HG02970 (cell line): ENCODE measurements around the gene EXOSC1.
"Not testable (repeated sequence)": the region's sequence is repeated elsewhere in the genome, so short reads cannot be mapped to it uniquely, and the experiment has no call there.

Experiments
- ATAC-seq: cut with Tn5 transposase; IDR thresholded peaks from one replicate; pipeline ENCODE4 v1.9.1; 2021; ENCODE audit warnings: mild to moderate bottlenecking, moderate library complexity, moderate number of reproducible peaks; ENCODE audit not compliant: unreplicated experiment, low FRiP score

EXOSC1 gene

GRCh38 chr10:97459933-97460332, 14.1 kb upstream of the EXOSC1 start:
- ATAC-seq, result no peak

GRCh38 chr10:97459111-97459510, 13.3 kb upstream of the EXOSC1 start:
- ATAC-seq, result no peak

GRCh38 chr10:97456686-97457065, 10.9 kb upstream of the EXOSC1 start:
- ATAC-seq, result no peak

- no peak for ATAC-seq
These were observed 10.4 kb upstream of the EXOSC1 start for GRCh38 chr10:97456034-97456685.

- ATAC-seq, result no peak
These were observed 8.7 kb upstream of the EXOSC1 start for GRCh38 chr10:97454330-97455036.

GRCh38 chr10:97452352-97452751, 6.5 kb upstream of the EXOSC1 start:
- ATAC-seq, result no peak

GRCh38 chr10:97451605-97452004, 5.8 kb upstream of the EXOSC1 start:
- no peak for ATAC-seq

- ATAC-seq, result no peak
These were observed 5.0 kb upstream of the EXOSC1 start for GRCh38 chr10:97450828-97451227.

GRCh38 chr10:97445357-97445721, 467 bp downstream of the EXOSC1 start:
- no peak for ATAC-seq

GRCh38 chr10:97444212-97444611, 1.6 kb downstream of the EXOSC1 start:
- no peak for ATAC-seq

- no peak for ATAC-seq
These were observed 3.5 kb downstream of the EXOSC1 start for GRCh38 chr10:97442277-97442676.

- no peak for ATAC-seq
These were observed 10.6 kb downstream of the EXOSC1 start for GRCh38 chr10:97435211-97435610.

GRCh38 chr10:97434557-97434956, 11.2 kb downstream of the EXOSC1 start:
- no peak for ATAC-seq

- ATAC-seq, result no peak
These were observed 11.8 kb downstream of the EXOSC1 start for GRCh38 chr10:97434055-97434454.

GRCh38 chr10:97428572-97428981, 17.2 kb downstream of the EXOSC1 start:
- no peak for ATAC-seq

GRCh38 chr10:97427571-97428179, 18.1 kb downstream of the EXOSC1 start:
- ATAC-seq, result no peak

GRCh38 chr10:97426776-97427570, 18.8 kb downstream of the EXOSC1 start:
- no peak for ATAC-seq

GRCh38 chr10:97425964-97426775, 19.6 kb downstream of the EXOSC1 start, which contains the start of gene PGAM1:
Gene PGAM1, plus strand, starts transcription at chr10:97426191. Its CDS starts 117 bp downstream, at chr10:97426308.
- peak; percentile 93 for ATAC-seq

GRCh38 chr10:97423757-97424098, 22.1 kb downstream of the EXOSC1 start:
- not testable (repeated sequence) for ATAC-seq

GRCh38 chr10:97416565-97416964, 29.2 kb downstream of the EXOSC1 start:
- ATAC-seq, result no peak
